Heart left ventricle (tissue), 16 donors: Measurements from ENCODE around the gene CCDC87. TPM values are rescaled to one million over a fixed set of nuclear protein-coding genes. Genes with fewer than 3 reads are reported as not detected.
A peak's percentile ranks its signal among the peaks of the same experiment; 100 is the strongest.
"Not testable (repeated sequence)": the region's sequence is repeated elsewhere in the genome, so short reads cannot be mapped to it uniquely, and the experiment has no call there.

Experiments
- ATAC-seq, 4 donors: fragments of 200-7000 bp; cut with Tn5 transposase; one replicate each; pipeline ENCODE4 v1.9.1; 2020 to 2022; ENCODE audit warnings: moderate library complexity in 4 of 4, mild to moderate bottlenecking in 3 of 4, moderate number of reproducible peaks in 1 of 4
- DNase-seq, 5 donors: peaks; one replicate each; pipeline ENCODE4 v3.0.0-alpha.2; 2020
- H3K27ac ChIP-seq, 12 donors: fragments of 200-600 bp; sonication (generic) in 4 of 12; one replicate each; pipeline versions ENCODE4 v1.5.0 to v1.8.0; 2016 to 2022; ENCODE audit warnings: mild to moderate bottlenecking in 2 of 12
- H3K27me3 ChIP-seq, 9 donors: fragments of 200-600 bp; sonication (generic) in 2 of 9; one replicate each; pipeline versions ENCODE4 v1.5.1 to v1.8.0; 2016 to 2022; ENCODE audit warnings: mild to moderate bottlenecking in 3 of 9
- H3K36me3 ChIP-seq, 9 donors: fragments of 200-600 bp; sonication (generic) in 2 of 9; one replicate each; pipeline versions ENCODE4 v1.5.0 to v1.8.0; 2018 to 2022; ENCODE audit warnings: mild to moderate bottlenecking in 2 of 9
- H3K4me1 ChIP-seq, 12 donors: fragments of 200-600 bp; sonication (generic) in 4 of 12; one replicate each; pipeline versions ENCODE4 v1.5.0 to v1.8.0; 2016 to 2022; ENCODE audit warnings: mild to moderate bottlenecking in 3 of 12
- H3K4me3 ChIP-seq, 12 donors: fragments of 200-600 bp; sonication (generic) in 4 of 12; one replicate each; pipeline versions ENCODE4 v1.5.0 to v1.8.0; 2017 to 2022; ENCODE audit warnings: mild to moderate bottlenecking in 9 of 12, moderate library complexity in 4 of 12
- H3K9me3 ChIP-seq, 12 donors: fragments of 200-600 bp; sonication (generic) in 4 of 12; one replicate each; pipeline versions ENCODE4 v1.5.0 to v1.8.0; 2016 to 2022; ENCODE audit warnings: mild to moderate bottlenecking in 1 of 12
- CTCF ChIP-seq, 12 donors: fragments of 200-600 bp; sonication (generic) in 4 of 12; IDR thresholded peaks; one replicate each; pipeline versions ENCODE4 v1.5.0 to v1.8.0; 2018 to 2022; ENCODE audit warnings: antibody characterized with exemption in 12 of 12, mild to moderate bottlenecking in 5 of 12
- POLR2A ChIP-seq, 2 donors: fragments of 450-650 bp; IDR thresholded peaks; one replicate each; pipeline ENCODE4 v1.6.1; 2017; ENCODE audit warnings: antibody characterized with exemption in 2 of 2, mild to moderate bottlenecking in 2 of 2, moderate library complexity in 2 of 2
- WGBS, 4 donors: extraction: QIAGEN DNeasy Blood & Tissue Kit in 2 of 4; methylation state at CpG; one replicate each; pipeline versions ENCODE4 v1.1.5 to v1.1.7; 2013 to 2018; 5-methylcytosine and 5-hydroxymethylcytosine counted together
- intact Hi-C, 10 donors: fragments of 100-400 bp; cut with DNase I; formaldehyde crosslinking; loops; one replicate each; pipeline versions ENCODE4 v1.11.1 to v1.14.2; 2022
- polyA plus RNA-seq, 2 donors: library from polyadenylated mRNA; stranded (reverse); fragments of 200-250 nt; gene quantifications; one replicate each; pipeline ENCODE4 v1.2.3, GENCODE V29; 2013
- total RNA-seq, 9 donors: library from RNA; depleted of rRNA in 2 of 9; stranded (reverse); fragments of >200 nt in 2 of 9; fragmentation: NEBNext Ultra II Directional in 3 of 9; extraction: Animal tissue kit (Norgen Biotek cat#: 25700) in 3 of 9; gene quantifications; one replicate each; pipeline versions ENCODE4 v1.1.0 to v1.2.4, GENCODE V29; 2016 to 2023
- donor health status: ischemic (EF 13 %, LVEDD 7.1; RV severe dilation, severe dysfunction).
- donor health status: healthy with polysubstance abuse.
- donor health status: DM: no; HTN: yes; CAD: no.
- donor health status: DM: no; HTN: no; CAD: no.
- donor health status: ischemic (EF 25% LVEDD 6.9; RV normal size, moderate dysfunction).
- donor health status: ischemic (EF 25% LVEDD 5.7; RV mildly dilated, moderate dysfunction).
- donor health status: healthy.
- donor health status: DM: yes; HTN: yes; CAD: no.
- donor health status: ischemic (EF 35%, LVEDD 5.7; RV mildly dilated, moderate dysfunction).
- donor health status: nonischemic (EF 11% LVEDD 7.7; RV severe dilation, severe dysfunction).
- donor health status: DM: yes; HTN: yes; CAD: no.
- donor health status: PGD.
- donor health status: ischemic (EF 29% LVEDD 5.4; RV normal size, mild dysfunction).
- donor health status: nonischemic (EF 23%, LVEDD 6.1; RV moderate dilation, normal function).

CCDC87 gene
- total and polyA plus RNA-seq, 11 donors = 0.14 to 0.63 (median 0.25) TPM

GRCh38 chr11:66612458-66612857 lies 19.6 kb upstream of the CCDC87 start:
- no peaks in the 10 kb centered on the region for H3K36me3 ChIP-seq
- no peaks in the 10 kb centered on the region for H3K9me3 ChIP-seq
- H3K27me3 ChIP-seq = no peaks in the 10 kb centered on the region
- H3K4me1 ChIP-seq = peaks cover 0 to 22% (median 12%) of the 10 kb centered on the region in 12 donors
- no peak for TF ChIP-seq CTCF (IDR thresholded peaks at IDR 0.05)
- TF ChIP-seq POLR2A (IDR thresholded peaks at IDR 0.05) = no peak
- no peak for DNase-seq
- no peak overlapping the region for H3K27ac ChIP-seq
- ATAC-seq = no peak
- intact Hi-C loops = no loop called here
- no peak overlapping the region for H3K4me3 ChIP-seq
- 91 to 98% (median 95%) methylated on average over 1 of the region's 1 CpG for WGBS, 4 donors

- no peaks in the 10 kb centered on the region for H3K27me3 ChIP-seq
- no peaks in the 10 kb centered on the region for H3K9me3 ChIP-seq
- peaks cover 0 to 20% (median 10%) of the 10 kb centered on the region in 12 donors for H3K4me1 ChIP-seq
- ATAC-seq (no peak), DNase-seq (no peak)
- H3K4me3 ChIP-seq = no peak overlapping the region
- intact Hi-C loops = no loop called here
- peaks cover 0 to 18% (median 12%) of the 10 kb centered on the region in 9 donors for H3K36me3 ChIP-seq
- 69 to 83% (median 74%) methylated on average over 4 of the region's 4 CpGs for WGBS, 4 donors
- H3K27ac ChIP-seq = peak overlapping the region in 1 of 12 donors; percentile 16
- TF ChIP-seq POLR2A (IDR thresholded peaks at IDR 0.05) = no peak
- no peak for TF ChIP-seq CTCF (IDR thresholded peaks at IDR 0.05)
Measured at GRCh38 chr11:66609721-66610617, 17.1 kb upstream of the CCDC87 start.

DNA sequence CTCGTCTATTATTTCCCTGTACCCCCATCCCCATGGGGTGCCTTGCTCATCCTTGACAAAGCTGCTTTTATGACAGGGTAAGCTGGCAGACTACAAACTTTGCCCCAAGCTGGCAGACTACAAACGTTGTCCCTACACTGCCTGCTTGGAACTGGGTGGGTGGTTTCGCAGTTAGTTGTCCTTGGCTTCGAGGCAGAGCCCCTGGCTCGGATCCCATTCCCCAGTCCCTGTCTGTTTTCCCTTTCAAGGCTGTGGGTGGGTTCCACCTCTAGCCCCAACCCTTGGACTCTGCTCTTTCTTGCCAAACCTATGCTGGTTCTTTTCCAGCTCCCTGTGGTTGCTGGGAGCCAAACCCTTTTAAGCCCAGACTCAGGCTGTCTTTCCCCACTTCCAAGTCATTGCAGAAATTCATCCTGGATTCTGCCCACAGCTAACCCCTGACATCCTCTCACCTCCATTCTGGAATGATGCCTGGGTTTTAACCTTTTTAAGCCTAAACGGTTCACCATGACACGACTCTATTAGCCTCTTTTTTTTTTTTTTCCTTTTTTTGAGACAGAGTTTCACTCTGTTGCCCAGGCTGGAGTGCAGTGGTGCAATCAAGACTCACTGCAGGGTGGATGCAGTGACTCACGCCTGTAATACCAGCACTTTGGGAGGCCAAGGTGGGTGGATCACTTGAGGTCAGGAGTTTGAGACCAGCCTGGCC lies 14.4 kb upstream of the CCDC87 start:
- H3K36me3 ChIP-seq = peaks cover 0 to 39% (median 18%) of the 10 kb centered on the region in 9 donors
- H3K4me1 ChIP-seq = peaks cover 0 to 25% (median 15%) of the 10 kb centered on the region in 12 donors
- WGBS, 4 donors = 23 to 40% (median 32%) methylated on average over 8 of the region's 8 CpGs
- no peaks in the 10 kb centered on the region for H3K9me3 ChIP-seq
- TF ChIP-seq CTCF (IDR thresholded peaks at IDR 0.05) (no peak), POLR2A (IDR thresholded peaks at IDR 0.05) (no peak)
- ATAC-seq (peak; percentile 64 to 87 (median 76)), DNase-seq (peak in 4 of 5 donors; percentile 50 to 70 (median 62))
- H3K27me3 ChIP-seq = no peaks in the 10 kb centered on the region
- H3K27ac ChIP-seq = peak overlapping the region in 10 of 12 donors; percentile 5 to 85 (median 38)
- no peak overlapping the region for H3K4me3 ChIP-seq
- intact Hi-C loops = no loop called here

GRCh38 chr11:66606608-66607007 lies 13.7 kb upstream of the CCDC87 start:
- DNase-seq, H3K9me3 ChIP-seq, H3K4me3 ChIP-seq, intact Hi-C loops, ATAC-seq, H3K27me3 ChIP-seq: not testable (repeated sequence)
- peak overlapping the region in 8 of 12 donors; percentile 1 to 85 (median 37) for H3K27ac ChIP-seq
- peaks cover 0 to 40% (median 18%) of the 10 kb centered on the region in 9 donors for H3K36me3 ChIP-seq
- WGBS, 4 donors = 97 to 100% (median 97%) methylated on average over 3 of the region's 3 CpGs
- peaks cover 0 to 32% (median 21%) of the 10 kb centered on the region in 12 donors for H3K4me1 ChIP-seq
